ENCODE measurements around the gene KCNK3.

DNA sequence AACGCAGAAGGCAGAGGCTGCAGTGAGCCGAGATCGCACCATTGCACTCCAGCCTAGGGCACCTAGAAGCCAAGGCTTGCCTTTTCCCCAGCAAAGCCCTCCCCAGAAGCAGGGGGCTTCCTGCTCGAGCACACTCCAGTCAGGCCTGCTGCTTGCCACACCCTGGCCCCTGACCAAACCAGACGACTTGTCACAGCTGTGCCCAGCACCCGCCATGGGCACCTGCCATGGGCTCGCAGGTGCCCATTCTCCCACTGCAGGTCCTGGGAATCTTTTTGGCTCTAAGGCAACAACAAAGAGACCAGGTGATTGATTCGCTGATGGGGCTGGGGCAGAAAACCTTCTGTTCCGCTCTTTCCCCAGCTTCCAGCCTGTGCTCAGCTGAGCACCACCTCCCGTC is 4.9 kb downstream of the KCNK3 start:
- no peak for TF ChIP-seq POLR2A (IDR thresholded peaks at IDR 0.05; ENCODE audit: low read length)
- no peak for TF ChIP-seq GATA1 (IDR thresholded peaks at IDR 0.05; ENCODE audit: low read depth, low read length)

Measured in erythroblast (primary cell).